NCI-H524 treated with DMSO at 0.1 percent for 48 hours (cell line): ENCODE measurements around the gene MEF2C.

Experiments
- DNase-seq: peaks from one replicate; lab custom pipeline; 2025; lab: John Stamatoyannopoulos, UW

MEF2C gene

DNA sequence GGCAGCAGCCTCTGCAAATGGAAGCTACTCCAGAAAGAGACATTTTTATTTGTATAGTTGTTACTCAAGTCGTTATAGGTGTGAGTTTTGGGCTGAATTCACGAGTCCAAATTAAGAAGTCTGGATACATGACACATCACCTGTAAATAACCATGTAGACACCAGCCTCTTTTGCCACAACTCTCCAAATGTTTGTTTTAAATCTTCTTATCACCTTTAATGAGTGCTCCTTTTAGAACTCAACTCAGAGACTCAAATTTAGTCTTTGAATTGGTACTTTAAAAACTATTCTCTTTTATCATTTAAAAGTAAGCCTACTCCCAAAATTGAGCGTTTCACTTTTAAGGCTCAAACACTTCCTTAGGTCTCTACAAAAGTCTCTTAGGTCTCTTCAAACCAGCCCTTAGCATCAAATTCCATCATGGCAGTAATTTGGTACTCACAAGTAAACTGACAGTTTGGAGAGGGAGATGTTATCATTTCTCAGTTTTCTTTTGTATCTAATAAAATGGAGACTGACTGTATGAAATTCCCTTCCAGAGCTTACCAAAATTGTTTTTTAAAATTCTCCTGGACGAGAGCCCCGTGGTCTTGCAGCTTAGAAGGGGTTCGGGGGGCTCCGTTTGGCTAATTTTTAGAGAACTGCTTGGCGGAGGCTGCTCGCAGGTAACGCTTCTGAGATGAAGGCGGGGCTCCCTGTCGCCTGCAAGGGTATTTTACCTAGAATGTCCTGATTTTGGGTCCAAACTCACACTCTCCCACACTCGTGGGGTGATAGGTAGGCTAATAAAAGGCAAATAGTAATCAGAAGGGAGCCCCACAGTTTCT is 194.6 kb downstream of the MEF2C start:
- DNase-seq: no peak

DNA sequence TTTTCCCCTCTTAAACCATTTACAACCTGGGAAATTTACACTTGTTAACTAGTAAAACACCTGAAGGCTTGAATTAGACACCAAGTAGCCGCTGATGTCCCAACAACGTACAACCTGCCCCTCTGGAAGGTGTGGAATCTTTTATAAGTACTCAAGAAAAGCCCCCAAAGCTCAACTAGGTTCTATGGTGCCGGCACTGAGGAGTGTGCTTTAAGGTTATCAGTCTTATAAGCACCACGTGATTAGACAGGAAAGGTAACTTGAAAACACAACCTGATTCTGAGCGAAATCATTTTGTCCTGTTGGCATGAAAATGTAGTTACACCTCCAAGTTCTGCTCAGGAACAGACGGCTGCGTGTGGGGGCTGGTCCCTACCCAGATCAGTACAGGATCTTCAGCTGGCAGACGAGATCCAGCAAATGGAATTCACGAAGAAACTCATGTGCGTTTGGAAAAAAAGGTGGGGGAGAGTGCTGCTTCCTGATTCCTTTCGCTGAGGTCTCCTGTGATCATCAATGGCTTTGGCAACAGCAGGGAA is 195.5 kb downstream of the MEF2C start:
- no peak for DNase-seq

DNA sequence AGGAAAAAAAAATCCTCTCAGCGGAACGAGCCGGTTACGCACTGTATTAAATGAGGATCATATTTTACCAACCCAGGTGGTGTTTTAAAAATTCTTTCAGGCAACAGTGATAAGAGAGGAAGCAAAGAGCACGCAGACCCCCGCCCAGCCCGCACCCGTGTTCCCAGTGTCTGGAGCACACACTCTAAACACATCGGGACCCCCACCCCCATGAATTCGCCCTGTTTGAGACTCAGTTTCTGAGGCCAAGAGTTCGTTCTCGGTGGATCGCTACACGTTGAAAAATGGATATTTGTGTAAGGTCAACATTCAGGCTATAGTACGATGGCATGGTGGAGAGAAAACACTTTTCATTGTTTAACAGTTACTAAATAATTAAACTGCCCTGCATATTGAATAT is 196.3 kb downstream of the MEF2C start:
- no peak for DNase-seq

DNA sequence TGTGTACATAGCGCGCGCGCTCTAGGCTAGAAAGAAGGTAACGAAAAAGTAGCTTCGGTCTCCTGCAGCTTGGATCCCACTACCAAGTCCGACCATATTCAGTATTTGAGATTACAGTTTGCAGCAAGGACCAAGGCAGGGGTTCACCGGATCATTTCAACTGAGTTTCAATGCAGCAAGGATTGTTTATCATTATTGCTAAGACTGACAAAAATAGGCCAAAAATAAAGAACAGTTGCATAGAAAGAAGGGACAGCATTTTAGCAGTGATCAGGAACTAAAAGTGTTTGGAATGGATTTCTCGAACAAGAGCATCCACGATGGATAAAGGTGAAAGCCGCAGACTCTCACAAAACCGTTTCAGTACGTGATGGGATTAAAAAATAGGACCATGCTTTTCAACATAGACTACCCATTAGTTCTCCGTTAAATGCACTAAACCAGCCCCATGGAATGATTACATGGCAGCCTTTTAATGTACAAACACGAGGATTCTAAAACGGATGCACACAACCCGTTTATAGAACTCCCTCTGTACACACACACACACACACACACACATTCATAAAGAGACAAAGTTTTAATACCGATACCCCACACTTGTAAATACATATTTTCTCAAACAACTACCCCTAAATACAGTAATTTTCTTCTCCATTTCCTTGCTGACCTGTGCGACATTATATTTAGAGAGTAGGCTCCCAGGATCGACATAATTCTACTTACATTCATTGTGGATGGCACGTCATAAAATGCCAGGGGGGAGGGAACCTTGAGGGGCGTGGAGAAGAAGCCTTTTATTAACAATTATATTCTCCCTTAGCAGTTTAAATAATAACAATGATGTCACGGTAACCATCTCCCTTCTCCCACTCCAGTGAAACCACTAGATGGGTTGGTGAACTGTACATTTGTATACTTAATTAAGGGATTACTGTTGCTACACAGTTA is 197.1 kb downstream of the MEF2C start:
- no peak for DNase-seq

DNA sequence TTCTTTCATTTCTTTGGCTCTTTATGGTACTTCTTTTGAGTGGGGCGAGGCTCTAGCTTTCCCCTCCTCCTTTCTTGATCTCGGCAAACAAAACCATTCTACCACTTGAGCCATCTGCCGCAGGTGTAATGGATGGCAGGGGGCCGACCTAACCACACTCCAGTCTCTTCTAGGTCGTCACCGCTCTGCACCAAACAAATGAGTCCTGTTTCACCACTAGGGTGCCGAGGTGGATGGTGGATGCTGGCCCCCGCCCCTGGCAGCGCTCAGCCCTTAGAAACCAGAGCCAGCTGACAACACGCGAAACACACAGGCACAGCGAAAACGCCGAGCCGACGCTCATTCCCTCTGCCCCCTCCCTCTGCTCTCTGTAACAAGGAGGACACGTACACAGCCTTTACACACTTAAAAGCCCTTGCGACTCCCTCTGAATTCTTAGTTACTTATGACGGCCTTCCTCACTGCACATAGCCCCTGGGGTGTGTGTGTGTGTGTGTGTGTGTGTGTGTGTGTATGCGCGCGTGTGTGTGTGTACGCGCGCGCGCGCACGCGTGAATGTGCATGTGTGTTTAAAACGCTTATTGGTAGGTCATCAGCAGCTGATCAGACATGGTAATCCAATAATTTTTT is 199.4 kb downstream of the MEF2C start:
- peak; percentile 93 for DNase-seq

DNA sequence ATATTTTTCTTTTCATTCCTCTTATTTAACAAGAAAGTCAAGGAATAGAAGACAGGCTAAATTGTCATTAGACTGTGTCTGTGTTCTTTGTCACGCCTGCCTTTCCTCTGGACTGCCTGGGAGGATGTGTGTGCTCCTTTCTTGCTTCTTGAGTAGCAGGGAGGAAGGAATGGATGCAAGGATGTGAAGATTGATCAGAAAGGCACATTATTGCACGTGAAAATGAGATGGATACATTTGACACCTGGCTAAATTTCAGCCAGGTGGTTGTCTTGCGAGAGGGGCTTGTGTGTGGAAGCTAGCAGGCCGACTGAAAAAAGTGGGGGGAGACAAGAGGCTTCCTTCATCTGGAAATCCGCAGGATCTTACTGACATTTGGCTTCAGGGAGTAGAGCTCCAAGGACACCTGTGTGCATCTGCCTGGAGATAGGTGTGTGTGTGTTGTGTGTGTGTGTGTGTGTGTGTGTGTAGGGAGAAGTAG is 200.1 kb downstream of the MEF2C start:
- DNase-seq: no peak

DNA sequence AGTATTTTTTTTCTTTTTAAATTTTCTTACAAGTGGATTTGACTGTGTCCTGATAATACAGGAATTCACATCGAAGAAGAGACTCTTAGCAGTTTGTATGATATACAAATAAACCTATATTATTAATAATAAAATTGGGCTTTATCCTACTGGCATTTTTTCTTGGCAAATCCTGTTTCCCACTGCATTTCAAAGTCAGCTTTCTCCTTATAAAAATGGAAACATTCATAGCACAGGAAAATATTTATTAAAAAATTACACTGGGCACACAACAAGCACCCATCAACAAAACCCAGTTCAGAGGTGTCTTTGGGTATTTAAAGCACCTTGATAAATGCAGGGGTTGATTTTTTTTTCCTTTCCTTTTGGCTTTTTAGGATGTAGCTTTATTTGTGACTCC is 200.9 kb downstream of the MEF2C start:
- no peak for DNase-seq

DNA sequence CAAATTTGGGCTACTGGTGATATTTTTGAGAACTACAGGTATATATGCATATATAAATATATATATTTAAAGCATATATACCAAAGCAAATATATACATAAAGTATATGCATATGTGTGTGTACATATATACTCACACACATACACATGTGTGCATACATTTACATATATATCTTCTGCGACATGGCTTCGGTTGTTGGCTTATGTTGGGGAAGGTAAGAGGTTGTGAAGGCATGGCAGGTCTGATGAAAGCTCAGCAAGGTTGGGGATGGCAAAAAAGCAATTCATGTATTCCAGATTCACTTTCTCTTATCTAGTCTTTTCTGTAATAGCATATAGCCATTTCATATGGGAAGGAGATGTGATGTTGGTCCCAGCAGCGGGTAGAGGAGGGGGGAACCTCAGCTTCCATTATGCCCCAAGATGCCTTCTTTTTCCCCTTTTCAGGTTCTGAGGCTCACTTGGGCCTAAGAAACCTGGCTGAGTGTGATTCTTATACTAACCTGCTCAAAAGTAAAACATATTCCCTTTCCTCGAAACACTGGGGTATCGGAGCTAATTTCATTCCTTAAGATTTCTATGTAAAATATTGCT is 201.7 kb downstream of the MEF2C start:
- DNase-seq: no peak

DNA sequence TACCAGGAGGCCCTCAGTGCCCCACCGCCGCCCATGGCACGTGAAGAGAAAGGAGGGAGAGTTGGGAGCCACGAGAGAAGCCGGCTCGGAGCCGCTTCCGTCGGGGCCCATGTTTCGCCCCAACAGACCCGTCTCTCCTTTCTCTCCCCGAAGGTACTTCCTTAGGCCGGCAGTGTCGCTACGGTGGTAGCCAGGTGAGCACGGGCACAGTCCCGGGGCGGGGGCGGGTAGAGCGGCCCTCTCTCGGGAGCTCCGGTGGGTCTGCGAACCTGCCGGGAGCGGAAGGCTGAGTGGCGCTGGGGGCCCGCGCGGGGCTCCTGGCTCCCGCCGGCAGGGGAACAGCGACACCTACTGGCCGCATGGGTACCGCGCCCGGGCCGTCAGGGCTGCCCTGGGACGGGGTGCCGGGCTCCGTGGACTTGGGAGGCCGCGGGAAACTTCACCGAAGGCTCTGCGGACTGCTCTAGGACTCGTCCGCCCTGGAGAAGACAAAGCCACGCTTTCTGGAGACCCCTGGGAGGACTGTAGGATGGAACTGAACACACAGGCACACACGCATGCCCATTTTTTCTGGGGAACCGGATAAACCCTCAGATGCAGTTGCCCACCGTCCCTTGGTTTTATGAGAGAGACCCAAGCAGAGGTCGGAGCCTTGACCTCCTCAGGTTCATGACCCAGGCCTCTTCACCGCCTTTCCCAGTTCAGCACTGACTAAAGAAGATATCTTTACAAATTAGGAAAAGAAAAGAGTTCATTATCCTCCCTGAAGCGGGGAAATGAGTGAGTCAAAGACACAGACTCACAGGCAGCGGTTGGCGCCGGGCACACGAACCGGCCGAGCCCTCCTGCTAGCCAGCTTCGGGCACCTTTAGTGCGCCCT is 202.5 kb downstream of the MEF2C start:
- no peak for DNase-seq

DNA sequence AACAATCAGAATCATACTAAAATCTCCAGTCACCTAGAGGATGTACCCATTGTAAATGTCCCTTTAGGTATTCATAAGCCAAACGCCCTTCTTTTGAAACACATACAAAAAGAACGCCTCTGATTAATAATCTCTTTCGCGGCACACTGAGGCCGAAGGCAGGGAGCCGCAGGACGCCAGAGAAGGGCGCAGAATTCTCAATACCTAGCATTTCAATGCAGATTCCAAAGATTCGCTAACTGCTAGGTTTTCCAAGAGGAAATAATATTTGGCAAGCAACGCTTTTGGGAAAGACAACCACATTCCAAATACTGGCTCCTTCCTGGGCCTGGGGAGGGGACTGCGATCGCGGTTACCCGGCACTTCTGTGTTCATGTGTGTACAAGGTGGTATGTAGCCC is 203.3 kb downstream of the MEF2C start:
- no peak for DNase-seq

DNA sequence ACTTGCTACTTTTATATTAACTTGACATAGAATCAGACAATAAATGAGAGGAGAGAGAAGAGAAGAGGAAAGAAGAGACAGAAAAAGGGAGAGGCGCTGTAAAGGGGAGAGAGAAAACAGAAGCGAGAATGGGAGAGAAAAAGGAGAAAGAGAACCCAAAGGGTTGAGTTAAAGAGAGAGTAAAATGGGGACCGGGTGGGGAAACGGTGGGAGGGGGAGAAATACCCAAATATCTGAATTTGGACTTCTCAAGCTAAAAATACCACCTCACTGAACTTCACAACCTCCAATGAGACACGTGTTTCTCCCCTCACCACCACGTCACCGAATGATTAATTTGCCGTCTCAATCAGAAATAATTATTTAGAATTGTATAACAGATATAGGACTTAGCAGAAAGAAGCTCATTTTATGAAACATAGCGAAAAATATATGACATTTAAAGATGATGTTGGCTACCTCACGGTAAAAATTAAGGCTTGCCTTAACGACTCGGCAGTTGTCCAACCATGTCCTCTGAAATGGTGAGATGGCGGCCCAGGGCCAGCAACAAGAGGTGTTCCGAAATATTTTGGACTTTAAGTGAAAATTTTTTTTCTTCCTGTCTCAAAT is 204.1 kb downstream of the MEF2C start:
- DNase-seq: no peak

DNA sequence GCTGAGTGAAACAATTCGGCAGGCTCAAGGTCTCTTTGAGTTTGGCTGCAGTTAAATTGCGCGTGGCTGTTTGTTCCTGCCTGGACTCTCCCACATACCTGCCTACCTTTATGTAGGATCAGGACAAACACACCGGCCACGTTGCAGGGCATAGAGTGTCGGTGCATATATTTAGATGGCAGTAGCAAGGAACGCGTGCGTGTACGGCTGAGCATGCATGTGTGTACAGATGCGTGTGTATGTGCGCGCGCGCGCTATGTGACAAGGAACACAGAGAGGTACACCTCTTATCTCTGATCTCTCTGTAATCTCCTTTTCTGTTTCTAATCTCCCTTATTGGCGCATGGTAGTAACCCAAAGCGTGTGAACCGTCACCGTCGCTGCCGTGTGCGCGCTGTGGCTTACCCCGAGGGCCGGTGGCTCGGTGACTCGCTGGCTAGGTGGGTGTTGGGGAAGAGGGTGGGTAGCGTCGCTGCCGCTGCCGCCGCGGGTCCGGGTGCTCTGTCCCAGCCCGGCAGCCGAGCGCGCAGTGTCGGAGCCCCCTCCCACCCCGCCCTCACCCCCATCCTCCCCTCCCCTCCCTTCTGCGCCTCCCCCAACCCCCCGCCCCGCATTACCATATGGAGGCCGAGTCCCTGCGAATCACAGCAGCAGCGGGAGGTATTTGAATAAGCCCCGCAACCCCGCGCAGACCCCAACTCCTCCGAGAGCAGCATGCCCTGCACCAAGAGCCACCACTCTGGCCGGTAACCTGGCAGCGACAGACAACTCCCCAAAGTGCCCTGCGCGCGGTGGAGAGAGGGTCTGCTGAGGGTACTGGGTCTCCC is 204.8 kb downstream of the MEF2C start:
- no peak for DNase-seq

DNA sequence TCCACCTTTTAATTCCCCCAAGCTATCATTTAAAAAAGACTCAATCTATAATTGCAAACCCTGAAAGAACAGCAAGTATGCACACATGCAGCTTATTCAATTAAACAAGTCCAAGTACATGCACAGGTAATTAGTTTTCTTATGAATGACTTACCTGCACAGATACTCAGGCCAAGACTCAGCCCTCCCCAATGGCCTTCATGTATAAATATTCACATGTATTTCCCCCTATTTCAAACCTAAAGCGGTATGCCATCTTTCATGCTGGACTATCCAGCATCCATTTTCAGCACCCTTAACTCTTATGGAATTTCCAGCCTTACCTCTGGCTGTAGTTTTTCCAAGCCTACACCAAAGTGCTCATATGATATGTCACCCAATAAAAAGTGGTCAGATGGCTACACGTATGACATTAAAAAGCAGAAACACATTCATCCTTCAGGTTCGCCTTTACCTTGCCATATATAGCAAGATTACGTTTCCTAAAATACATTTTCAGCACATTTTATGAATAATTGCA is 205.5 kb downstream of the MEF2C start:
- no peak for DNase-seq

DNA sequence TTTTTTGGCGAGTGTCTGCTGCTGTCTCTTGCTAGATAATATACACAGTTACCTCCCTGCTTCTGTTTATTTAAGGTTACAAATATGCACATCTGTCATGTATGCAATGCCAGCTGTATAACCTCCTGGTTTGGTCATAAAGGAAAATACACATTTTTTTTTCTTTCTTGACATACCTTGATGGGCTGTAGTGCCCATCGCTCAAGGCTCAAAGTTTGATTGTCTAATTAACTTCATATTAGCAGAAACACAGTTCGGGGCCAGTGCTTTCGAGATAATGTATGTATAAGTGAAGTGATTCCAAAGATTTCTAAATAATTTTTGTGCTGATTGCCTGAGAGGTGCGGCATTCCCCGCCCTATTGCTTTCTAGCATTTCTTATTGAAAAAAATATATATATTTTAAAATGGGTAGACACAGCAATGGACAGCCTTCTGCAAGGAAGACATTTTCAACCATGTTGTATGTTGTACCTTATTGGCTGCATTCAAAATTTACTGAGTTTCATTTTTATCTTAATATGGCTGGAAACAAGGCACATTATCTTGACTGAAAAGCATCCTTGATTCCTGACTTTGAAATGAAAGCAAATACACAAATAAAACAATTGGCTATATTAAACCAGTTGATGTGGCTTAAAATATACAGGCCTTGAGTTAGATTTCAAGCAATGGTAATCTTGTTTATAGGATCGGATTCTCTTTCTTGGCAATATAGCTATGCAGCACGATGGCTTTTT is 206.2 kb downstream of the MEF2C start:
- DNase-seq: no peak

DNA sequence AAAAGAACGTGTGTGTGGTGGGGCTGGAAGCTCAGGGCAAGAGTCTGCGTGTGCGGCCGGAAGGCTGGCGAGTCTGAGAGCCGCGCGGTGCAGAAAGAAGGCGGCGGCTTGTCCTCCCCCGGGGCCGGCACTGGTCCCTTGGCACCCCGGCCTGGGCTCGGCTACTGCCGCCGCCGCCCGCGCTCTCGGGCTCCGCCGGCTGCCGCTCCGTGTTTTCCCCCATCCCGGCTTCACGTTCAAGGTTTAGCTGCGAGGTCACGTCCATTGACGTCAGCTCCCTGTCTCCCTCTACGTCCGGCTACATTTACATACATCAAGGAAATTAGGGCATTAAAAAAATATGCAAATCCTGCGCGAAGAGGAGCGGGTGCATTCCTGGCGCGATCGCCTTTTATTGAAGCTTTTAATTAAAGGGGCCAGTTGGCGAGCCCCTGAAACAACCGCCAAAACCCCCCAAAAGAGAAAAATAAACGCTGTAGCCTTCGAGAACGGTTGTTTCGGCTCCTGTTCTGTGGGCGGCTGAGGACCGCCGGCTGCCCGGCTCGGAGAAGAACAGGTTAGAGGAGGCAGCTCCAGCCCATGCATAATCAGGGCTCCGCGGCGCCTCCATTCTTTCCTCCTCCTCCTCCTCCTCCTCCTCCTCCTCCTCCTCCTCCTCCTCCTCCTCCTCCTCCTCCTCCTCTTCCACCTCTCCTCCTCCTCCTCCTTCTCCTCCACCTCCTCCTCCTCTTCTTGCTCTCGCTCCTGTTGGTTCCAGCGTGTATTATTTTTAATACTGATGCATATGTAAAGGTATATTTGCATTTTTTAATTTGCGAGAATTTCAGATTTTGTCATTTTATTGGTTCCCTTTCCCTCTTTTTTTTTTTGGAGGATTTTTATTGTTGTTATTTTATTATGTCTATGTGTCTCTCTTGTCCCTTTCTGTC is 207.0 kb downstream of the MEF2C start:
- peak; percentile 85 for DNase-seq

DNA sequence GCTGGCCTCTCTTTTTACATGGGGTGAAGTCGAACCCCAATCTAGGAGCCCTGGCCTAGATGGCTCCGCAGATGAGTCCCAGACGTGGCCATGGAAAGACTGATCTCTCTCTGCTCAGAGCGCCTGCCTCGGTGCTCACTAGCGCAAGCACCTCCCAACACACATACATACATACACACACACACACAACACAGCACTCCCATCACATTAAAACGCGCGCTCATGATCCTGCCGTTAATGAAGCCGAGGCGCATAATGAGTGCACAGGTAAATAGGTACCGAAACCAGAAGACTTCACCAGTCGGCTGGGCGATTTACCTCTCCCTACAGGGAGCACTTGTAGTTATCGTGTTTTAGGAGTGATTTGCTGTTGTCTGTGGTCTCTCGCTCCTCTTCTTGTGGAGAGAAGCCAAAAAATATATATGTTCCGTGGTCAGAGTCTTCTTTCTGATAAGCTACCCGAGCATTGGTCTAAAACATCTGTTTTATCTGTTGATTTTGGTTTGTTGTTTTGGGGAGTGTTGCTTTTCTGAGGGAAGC is 207.7 kb downstream of the MEF2C start:
- DNase-seq: no peak
